DND-41 (cell line): ENCODE measurements around the gene PPM1D.

Experiments
- EZH2 ChIP-seq: IDR thresholded peaks from 3 replicates; pipeline ENCODE4 v1.6.1; 2012; ENCODE audit warnings: borderline replicate concordance, low read depth, mild to moderate bottlenecking, moderate library complexity, low read length, inconsistent platforms; ENCODE audit not compliant: severe bottlenecking
- TF ChIP-seq, protein P1 (sequence below): IDR thresholded peaks from 2 replicates; pipeline ENCODE4 v1.5.1; 2012; ENCODE audit warnings: borderline replicate concordance, low read length, moderate library complexity, mild to moderate bottlenecking; ENCODE audit not compliant: poor library complexity, severe bottlenecking; ENCODE audit errors: extremely low read depth

DNA sequence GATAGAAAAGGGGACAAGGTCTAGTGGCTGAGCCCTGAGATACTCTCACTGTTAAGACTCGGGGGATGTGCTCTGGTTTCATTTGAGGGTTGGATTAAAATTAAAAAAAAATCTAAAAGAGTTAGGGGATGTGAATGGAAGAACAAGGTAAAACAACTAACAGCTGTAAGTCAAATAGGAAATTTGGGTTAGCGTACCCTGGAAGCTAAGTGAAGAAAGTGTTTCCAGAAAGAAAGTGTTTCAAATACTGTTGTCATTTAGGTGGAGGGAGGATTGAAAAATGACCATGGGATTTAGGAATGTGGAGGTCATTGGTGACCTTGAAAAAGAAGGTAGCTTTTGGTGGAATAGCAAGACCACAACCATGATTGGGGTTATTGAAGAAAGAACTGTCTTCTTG, 37.7 kb downstream of the PPM1D start:
- TF ChIP-seq, protein P1, sequence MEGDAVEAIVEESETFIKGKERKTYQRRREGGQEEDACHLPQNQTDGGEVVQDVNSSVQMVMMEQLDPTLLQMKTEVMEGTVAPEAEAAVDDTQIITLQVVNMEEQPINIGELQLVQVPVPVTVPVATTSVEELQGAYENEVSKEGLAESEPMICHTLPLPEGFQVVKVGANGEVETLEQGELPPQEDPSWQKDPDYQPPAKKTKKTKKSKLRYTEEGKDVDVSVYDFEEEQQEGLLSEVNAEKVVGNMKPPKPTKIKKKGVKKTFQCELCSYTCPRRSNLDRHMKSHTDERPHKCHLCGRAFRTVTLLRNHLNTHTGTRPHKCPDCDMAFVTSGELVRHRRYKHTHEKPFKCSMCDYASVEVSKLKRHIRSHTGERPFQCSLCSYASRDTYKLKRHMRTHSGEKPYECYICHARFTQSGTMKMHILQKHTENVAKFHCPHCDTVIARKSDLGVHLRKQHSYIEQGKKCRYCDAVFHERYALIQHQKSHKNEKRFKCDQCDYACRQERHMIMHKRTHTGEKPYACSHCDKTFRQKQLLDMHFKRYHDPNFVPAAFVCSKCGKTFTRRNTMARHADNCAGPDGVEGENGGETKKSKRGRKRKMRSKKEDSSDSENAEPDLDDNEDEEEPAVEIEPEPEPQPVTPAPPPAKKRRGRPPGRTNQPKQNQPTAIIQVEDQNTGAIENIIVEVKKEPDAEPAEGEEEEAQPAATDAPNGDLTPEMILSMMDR: no peak
- TF ChIP-seq EZH2: no peak
